ENCODE results near the gene MAP2K6.

Gene MAP2K6

DNA sequence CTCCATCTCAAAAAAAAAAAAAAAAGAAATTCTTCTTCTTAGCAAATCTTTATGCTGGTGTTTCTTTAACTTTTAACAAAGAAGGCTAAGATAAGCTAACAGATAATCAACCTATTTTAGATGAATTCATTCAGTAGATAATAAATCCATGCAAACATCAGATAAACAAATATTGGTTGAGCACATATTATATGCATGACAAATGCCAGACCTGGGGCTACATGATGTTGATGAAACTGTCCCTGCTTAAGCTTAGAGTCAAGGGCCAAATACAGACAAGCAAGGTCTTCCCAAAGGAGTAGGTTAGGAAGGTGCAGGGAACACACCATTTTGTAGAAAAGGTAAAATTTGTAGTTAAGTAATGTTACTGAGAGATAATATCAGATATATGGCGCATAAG lies 6.7 kb upstream of the MAP2K6 start:
- Histone ChIP-seq H3K36me3 (ENCODE audit: insufficient read depth, low read length) (no peaks in the 10 kb centered on the region), H3K27ac (ENCODE audit: low read depth, low read length) (no peak overlapping the region), H3K27me3 (ENCODE audit: insufficient read depth, low read length) (no peaks in the 10 kb centered on the region), H3K9ac (ENCODE audit: low read depth, low read length) (no peak overlapping the region), H3K4me3 (ENCODE audit: low read length) (no peak overlapping the region), H3K9me3 (ENCODE audit: insufficient read depth, low read depth, low read length) (no peaks in the 10 kb centered on the region), H3K4me1 (ENCODE audit: insufficient read depth, low read length) (peaks cover 11% of the 10 kb centered on the region)
- WGBS, result 95% methylated on average over 1 of the region's 1 CpG

DNA sequence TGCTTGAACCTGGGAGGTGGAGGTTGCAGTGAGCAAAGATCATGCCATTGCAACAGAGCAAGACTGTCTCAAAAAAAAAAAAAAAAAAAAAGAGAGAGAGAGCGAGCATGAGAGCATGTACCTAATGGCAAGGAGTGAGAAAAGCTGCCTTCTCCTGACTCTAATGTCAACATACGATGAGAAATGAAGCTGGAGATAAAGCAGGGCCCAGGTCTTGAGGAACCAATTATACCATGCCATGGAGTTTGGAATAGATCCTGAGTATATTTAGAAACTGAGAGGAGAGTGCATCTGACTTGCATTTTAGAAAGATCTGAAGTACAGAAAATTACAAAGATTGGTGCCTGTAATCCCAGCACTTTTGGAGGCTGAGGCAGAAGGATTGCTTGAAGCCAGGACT lies 3.8 kb upstream of the MAP2K6 start:
- H3K27me3 ChIP-seq (ENCODE audit: insufficient read depth, low read length), result no peaks in the 10 kb centered on the region
- H3K9me3 ChIP-seq (ENCODE audit: insufficient read depth, low read depth, low read length), result no peaks in the 10 kb centered on the region
- no peak overlapping the region for H3K9ac ChIP-seq (ENCODE audit: low read depth, low read length)
- H3K4me1 ChIP-seq (ENCODE audit: insufficient read depth, low read length), result peaks cover 13% of the 10 kb centered on the region
- WGBS, result 100% methylated on average over 2 of the region's 2 CpGs
- no peaks in the 10 kb centered on the region for H3K36me3 ChIP-seq (ENCODE audit: insufficient read depth, low read length)
- no peak overlapping the region for H3K4me3 ChIP-seq (ENCODE audit: low read length)
- H3K27ac ChIP-seq (ENCODE audit: low read depth, low read length), result no peak overlapping the region

DNA sequence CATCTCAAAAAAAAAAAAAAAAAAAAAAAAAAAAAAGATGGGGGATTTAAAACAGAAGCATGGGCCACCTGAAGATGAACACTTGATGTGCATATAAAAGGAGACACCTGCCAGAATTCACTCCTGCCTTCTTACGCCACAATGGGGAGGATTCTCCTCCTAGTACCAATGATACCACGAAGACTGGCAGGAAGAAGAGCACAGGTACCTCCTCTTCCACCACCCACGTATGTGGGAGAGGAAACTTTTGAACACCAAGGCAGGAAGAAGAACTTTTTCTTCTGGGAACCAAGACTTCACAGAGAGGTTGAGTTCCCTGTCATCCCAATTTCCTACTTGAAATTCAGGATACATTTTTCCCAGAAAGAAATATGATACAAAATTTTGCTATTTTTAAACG lies 2.7 kb upstream of the MAP2K6 start:
- Histone ChIP-seq H3K9me3 (ENCODE audit: insufficient read depth, low read depth, low read length) (no peaks in the 10 kb centered on the region), H3K27ac (ENCODE audit: low read depth, low read length) (no peak overlapping the region), H3K9ac (ENCODE audit: low read depth, low read length) (no peak overlapping the region), H3K4me3 (ENCODE audit: low read length) (no peak overlapping the region), H3K36me3 (ENCODE audit: insufficient read depth, low read length) (no peaks in the 10 kb centered on the region), H3K27me3 (ENCODE audit: insufficient read depth, low read length) (no peaks in the 10 kb centered on the region), H3K4me1 (ENCODE audit: insufficient read depth, low read length) (peaks cover 24% of the 10 kb centered on the region)
- WGBS, result 80% methylated on average over 3 of the region's 4 CpGs

DNA sequence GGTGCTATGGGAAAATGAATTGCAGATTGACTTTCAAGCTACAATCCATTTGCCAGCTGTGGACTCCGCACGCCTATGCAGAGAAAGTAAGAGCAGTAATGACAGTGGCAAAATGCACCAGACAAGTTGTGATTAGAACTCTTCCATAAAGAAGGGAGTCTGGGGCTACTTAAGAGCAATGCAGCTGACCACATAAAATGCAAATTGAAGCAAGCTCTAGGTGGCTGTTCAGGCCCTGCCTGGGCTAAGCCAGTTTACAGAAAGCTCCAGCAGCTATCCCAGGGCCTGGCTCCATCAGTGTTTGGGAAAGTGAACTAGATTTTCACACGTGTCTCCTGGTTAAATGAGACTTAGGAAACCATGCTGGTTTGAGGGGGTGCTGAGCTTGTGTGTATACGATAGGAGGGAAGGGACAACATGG lies 2.2 kb upstream of the MAP2K6 start:
- Histone ChIP-seq H3K9me3 (ENCODE audit: insufficient read depth, low read depth, low read length) (no peaks in the 10 kb centered on the region), H3K4me3 (ENCODE audit: low read length) (no peak overlapping the region)

DNA sequence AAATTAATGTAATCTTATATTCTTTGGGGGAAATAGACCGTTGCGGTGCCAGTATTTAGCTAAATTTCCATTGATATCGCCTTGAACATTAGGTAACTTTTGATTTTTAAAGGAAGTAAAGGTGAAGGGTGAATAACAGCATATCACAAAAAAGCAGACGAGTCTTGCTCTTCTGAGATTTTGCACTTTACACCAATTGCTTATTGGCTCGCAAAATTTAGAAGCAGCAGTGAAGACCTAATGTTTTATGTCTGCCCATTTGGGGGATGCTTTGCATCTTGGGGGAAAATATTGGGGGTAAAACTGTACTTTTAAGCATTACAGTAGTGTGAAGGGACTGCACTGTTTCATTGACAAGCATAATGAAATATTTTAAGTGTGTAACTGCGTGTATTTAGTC lies 934 bp downstream of the MAP2K6 start:
- no peaks in the 10 kb centered on the region for H3K27me3 ChIP-seq (ENCODE audit: insufficient read depth, low read length)
- no peaks in the 10 kb centered on the region for H3K9me3 ChIP-seq (ENCODE audit: insufficient read depth, low read depth, low read length)
- WGBS, result 39% methylated on average over 6 of the region's 6 CpGs
- H3K9ac ChIP-seq (ENCODE audit: low read depth, low read length), result peak overlapping the region; percentile 57; the same call in 1 of the 2 replicates
- peaks cover 45% of the 10 kb centered on the region for H3K4me1 ChIP-seq (ENCODE audit: insufficient read depth, low read length)
- no peaks in the 10 kb centered on the region for H3K36me3 ChIP-seq (ENCODE audit: insufficient read depth, low read length)
- peak overlapping the region; percentile 77 for H3K4me3 ChIP-seq (ENCODE audit: low read length)
- no peak overlapping the region for H3K27ac ChIP-seq (ENCODE audit: low read depth, low read length)

More for the DNA sequence above, 2.2 kb upstream of the MAP2K6 start:
- WGBS, result 73% methylated on average over 4 of the region's 4 CpGs
- Histone ChIP-seq H3K36me3 (ENCODE audit: insufficient read depth, low read length) (no peaks in the 10 kb centered on the region), H3K9ac (ENCODE audit: low read depth, low read length) (no peak overlapping the region), H3K4me1 (ENCODE audit: insufficient read depth, low read length) (peaks cover 29% of the 10 kb centered on the region), H3K27ac (ENCODE audit: low read depth, low read length) (no peak overlapping the region), H3K27me3 (ENCODE audit: insufficient read depth, low read length) (no peaks in the 10 kb centered on the region)

DNA sequence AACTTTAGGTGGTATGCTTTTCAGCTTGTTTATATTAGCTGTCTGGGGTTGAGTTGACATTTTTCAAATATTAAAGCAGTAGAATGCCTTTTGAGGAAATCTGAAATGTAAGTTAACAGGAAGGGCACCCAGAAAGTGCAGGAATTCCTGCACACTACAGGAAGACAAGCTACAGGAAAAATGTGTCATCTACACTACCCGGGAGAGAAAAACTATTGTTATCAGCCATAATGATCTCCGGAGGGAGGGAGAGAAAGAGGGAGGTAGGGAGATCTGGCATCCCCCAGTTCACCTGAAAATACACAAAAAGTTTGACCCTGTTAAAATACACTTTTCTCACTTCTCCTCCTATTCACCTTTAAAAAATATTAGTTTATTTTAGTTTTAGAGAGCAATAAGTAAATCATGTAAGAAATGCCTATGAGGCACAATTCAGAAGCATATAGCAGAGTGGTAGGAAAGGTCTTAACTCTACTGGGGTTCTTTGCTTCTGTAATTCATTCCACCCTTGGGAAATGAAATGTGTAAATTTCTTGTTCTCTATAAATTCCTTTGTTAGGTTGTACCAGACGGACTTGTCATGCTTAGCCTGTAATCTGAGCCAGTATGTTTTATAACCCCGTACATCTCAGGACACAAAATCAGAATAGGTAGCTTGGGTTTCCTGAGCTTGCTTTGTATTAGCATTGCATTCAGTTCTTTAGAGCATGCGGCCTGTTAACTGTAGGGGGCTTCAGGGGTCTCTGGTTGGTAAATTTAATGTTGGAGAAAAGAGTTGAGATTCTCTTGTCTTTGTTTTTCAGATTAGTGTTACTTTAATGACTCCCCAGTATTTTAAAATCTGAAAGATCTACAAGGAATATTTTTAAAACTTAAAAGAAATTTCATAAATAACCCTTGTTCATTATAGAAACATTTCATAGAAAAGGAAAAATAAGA lies 3.3 kb downstream of the MAP2K6 start:
- H3K9ac ChIP-seq (ENCODE audit: low read depth, low read length), result 0 out of 2 replicates have a peak overlapping the region, but pooled peaks have one; percentile 16
- H3K4me3 ChIP-seq (ENCODE audit: low read length), result peak overlapping the region; percentile 77
- 4% methylated on average over 3 of the region's 5 CpGs for WGBS
- H3K27ac ChIP-seq (ENCODE audit: low read depth, low read length), result peak overlapping the region; percentile 62
- H3K36me3 ChIP-seq (ENCODE audit: insufficient read depth, low read length), result no peaks in the 10 kb centered on the region
- H3K4me1 ChIP-seq (ENCODE audit: insufficient read depth, low read length), result peaks cover 34% of the 10 kb centered on the region
- no peaks in the 10 kb centered on the region for H3K9me3 ChIP-seq (ENCODE audit: insufficient read depth, low read depth, low read length)
- H3K27me3 ChIP-seq (ENCODE audit: insufficient read depth, low read length), result no peaks in the 10 kb centered on the region

DNA sequence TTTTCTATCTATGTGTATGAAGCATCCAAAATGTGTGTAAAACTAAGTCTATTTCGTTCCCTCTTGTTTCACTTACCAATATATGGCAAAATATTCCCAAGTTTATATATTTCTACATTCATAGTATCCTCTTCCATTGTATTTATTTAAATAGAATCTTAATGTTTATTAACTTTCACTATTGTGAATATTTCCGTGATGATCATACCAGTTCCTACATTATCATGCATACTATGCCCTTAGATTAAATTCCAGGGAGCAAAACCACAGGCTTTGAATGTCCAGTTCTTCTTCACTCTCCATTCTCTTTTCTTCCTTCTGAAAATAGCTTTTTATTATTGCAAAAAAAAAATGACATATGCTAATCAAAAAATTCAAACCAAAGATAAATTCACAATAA lies 4.0 kb downstream of the MAP2K6 start:
- H3K27me3 ChIP-seq (ENCODE audit: insufficient read depth, low read length), result no peaks in the 10 kb centered on the region
- peaks cover 37% of the 10 kb centered on the region for H3K4me1 ChIP-seq (ENCODE audit: insufficient read depth, low read length)
- H3K9ac ChIP-seq (ENCODE audit: low read depth, low read length), result no peak overlapping the region
- WGBS, result 94% methylated on average over 1 of the region's 2 CpGs
- no peaks in the 10 kb centered on the region for H3K36me3 ChIP-seq (ENCODE audit: insufficient read depth, low read length)
- no peaks in the 10 kb centered on the region for H3K9me3 ChIP-seq (ENCODE audit: insufficient read depth, low read depth, low read length)
- no peak overlapping the region for H3K27ac ChIP-seq (ENCODE audit: low read depth, low read length)
- no peak overlapping the region for H3K4me3 ChIP-seq (ENCODE audit: low read length)

DNA sequence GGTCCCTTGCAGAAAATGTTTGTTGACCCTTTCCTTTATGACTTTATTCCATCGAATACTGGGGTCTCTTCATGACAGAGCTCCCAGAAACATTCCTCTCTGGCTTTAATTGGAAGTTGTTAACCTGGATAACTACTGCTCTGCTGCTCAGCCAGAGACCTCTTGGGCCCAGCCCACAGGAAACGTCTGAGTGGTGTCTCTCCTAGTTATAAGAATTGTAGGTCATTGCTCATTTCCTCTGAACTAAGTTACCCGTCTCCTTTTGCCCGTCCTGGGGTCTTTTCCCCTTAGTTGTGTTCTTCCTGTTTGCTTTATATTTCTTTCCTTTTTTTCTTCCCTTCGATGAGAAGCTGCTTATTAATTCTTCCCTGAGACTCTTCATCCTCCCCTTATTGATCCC lies 9.0 kb downstream of the MAP2K6 start:
- Histone ChIP-seq H3K9ac (ENCODE audit: low read depth, low read length) (no peak overlapping the region), H3K27me3 (ENCODE audit: insufficient read depth, low read length) (no peaks in the 10 kb centered on the region), H3K9me3 (ENCODE audit: insufficient read depth, low read depth, low read length) (no peaks in the 10 kb centered on the region), H3K27ac (ENCODE audit: low read depth, low read length) (no peak overlapping the region), H3K4me3 (ENCODE audit: low read length) (no peak overlapping the region), H3K36me3 (ENCODE audit: insufficient read depth, low read length) (no peaks in the 10 kb centered on the region), H3K4me1 (ENCODE audit: insufficient read depth, low read length) (peaks cover 45% of the 10 kb centered on the region)
- WGBS, result 77% methylated on average over 5 of the region's 5 CpGs

DNA sequence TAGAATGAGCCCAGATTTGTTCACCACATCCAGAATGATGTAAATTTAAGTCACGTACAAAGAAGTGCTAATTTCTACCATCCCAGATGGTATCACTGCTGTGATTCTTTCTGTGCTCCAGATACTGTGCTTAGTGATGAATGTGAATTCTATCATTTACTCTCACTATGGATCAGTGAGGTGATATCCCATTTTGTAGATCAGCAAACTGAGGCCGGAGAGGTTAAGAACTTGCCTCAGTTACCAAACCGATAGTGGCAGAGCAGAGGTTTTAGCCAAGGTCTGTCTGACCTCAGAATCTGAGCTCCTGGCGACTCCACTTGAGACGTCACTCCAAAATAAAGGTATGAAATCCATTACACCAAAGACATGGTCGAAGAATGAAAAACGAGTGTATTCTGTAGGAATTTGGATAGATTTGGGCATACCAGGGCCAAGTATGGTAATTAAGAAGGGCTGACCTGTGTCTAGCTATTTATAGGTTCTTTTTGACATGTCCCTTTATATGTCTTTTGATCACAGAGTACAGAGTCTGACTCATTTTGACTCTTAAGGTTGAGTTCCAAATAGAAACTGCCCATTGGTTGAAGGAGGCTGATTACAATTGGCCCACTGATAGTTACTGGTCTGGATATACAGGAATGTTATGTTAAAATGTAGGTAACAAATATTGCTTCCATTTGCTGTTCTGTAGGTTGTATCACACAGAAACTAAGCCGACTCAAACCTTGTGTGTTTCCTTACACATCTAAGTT lies 10.0 kb downstream of the MAP2K6 start:
- Histone ChIP-seq H3K36me3 (ENCODE audit: insufficient read depth, low read length) (no peaks in the 10 kb centered on the region), H3K4me1 (ENCODE audit: insufficient read depth, low read length) (peaks cover 44% of the 10 kb centered on the region), H3K27me3 (ENCODE audit: insufficient read depth, low read length) (no peaks in the 10 kb centered on the region), H3K9me3 (ENCODE audit: insufficient read depth, low read depth, low read length) (no peaks in the 10 kb centered on the region), H3K4me3 (ENCODE audit: low read length) (no peak overlapping the region), H3K27ac (ENCODE audit: low read depth, low read length) (no peak overlapping the region), H3K9ac (ENCODE audit: low read depth, low read length) (no peak overlapping the region)
- WGBS, result 95% methylated on average over 8 of the region's 8 CpGs

DNA sequence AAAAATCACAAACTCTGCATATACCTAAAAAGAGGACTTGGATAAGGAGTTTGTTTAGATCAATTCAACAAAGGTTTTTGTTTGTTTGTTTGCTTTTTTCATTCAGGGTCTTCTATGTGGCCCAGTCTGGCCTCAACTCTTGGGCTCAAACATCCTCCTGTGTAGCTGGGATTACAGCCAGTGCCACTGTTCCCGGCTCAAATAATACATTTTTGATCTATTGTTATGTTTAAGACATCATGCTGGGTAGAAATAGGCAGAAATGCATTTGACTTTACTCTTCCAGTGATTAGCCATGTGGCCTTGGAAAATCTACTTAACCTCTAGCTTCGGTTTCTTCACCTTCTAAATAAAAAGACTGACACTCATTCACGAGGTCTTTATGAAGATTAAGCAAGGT lies 11.5 kb downstream of the MAP2K6 start:
- 26% methylated on average over 3 of the region's 3 CpGs for WGBS
- Histone ChIP-seq H3K27ac (ENCODE audit: low read depth, low read length) (peak overlapping the region; percentile 31; the same call in 1 of the 2 replicates), H3K36me3 (ENCODE audit: insufficient read depth, low read length) (no peaks in the 10 kb centered on the region), H3K4me3 (ENCODE audit: low read length) (no peak overlapping the region), H3K27me3 (ENCODE audit: insufficient read depth, low read length) (no peaks in the 10 kb centered on the region), H3K9ac (ENCODE audit: low read depth, low read length) (no peak overlapping the region), H3K9me3 (ENCODE audit: insufficient read depth, low read depth, low read length) (no peaks in the 10 kb centered on the region), H3K4me1 (ENCODE audit: insufficient read depth, low read length) (peaks cover 56% of the 10 kb centered on the region)

DNA sequence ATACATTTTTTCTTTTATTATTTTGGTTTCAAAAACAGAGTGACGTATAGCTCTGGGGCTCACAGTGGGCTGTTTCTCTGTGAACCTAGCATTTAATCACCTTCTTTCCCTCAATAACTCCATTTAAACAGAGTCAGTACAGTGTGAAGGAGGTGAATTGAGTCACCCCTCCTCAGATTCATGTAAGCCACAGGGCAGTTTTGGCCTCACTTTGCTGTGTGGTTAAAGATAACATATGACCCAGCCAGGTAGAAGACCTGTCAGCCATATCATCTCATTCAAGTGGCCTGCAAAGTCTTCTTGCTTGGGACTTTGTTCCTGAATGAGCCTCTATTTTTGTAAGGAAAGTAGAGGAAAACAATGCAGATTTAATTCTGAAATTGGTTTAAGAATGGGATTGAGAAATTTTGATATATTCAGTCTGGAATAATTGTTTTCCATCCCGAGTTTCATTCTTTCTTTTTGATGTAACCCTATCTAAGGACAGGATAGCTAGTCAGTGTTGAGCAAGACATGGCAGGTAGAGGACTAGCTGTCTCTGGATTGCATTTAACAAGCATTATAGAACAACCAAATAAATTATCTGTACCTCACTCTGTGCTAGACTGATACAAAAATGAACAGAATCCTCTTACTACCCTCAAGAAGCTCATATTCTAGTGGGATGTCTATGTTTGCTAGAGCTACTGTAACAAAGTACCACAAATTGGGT lies 13.1 kb downstream of the MAP2K6 start:
- no peaks in the 10 kb centered on the region for H3K36me3 ChIP-seq (ENCODE audit: insufficient read depth, low read length)
- no peaks in the 10 kb centered on the region for H3K27me3 ChIP-seq (ENCODE audit: insufficient read depth, low read length)
- H3K27ac ChIP-seq (ENCODE audit: low read depth, low read length), result no peak overlapping the region
- 98% methylated on average over 2 of the region's 2 CpGs for WGBS
- peaks cover 57% of the 10 kb centered on the region for H3K4me1 ChIP-seq (ENCODE audit: insufficient read depth, low read length)
- H3K9me3 ChIP-seq (ENCODE audit: insufficient read depth, low read depth, low read length), result no peaks in the 10 kb centered on the region
- H3K4me3 ChIP-seq (ENCODE audit: low read length), result no peak overlapping the region
- H3K9ac ChIP-seq (ENCODE audit: low read depth, low read length), result no peak overlapping the region
